Measurements from ENCODE around the gene FLYWCH2.
A peak's percentile ranks its signal among the peaks of the same experiment; 100 is the strongest.

FLYWCH2 gene

GRCh38 chr16:2854700-2855309, 28.2 kb upstream of the FLYWCH2 start:
- DNase-seq: peak; percentile 20

GRCh38 chr16:2855536-2855935, 27.5 kb upstream of the FLYWCH2 start:
- DNase-seq: no peak

- DNase-seq: peak; percentile 11
Measured at GRCh38 chr16:2856061-2856670, 26.8 kb upstream of the FLYWCH2 start.

GRCh38 chr16:2856686-2857450, 26.1 kb upstream of the FLYWCH2 start:
- no peak for DNase-seq

- peak; percentile 24 for DNase-seq
Measured at GRCh38 chr16:2857451-2858244, 25.4 kb upstream of the FLYWCH2 start, which contains the start of gene PRSS22. TSS of gene PRSS22 (minus strand) at chr16:2858170. CDS start at chr16:2858104, 66 bp downstream.

DNA sequence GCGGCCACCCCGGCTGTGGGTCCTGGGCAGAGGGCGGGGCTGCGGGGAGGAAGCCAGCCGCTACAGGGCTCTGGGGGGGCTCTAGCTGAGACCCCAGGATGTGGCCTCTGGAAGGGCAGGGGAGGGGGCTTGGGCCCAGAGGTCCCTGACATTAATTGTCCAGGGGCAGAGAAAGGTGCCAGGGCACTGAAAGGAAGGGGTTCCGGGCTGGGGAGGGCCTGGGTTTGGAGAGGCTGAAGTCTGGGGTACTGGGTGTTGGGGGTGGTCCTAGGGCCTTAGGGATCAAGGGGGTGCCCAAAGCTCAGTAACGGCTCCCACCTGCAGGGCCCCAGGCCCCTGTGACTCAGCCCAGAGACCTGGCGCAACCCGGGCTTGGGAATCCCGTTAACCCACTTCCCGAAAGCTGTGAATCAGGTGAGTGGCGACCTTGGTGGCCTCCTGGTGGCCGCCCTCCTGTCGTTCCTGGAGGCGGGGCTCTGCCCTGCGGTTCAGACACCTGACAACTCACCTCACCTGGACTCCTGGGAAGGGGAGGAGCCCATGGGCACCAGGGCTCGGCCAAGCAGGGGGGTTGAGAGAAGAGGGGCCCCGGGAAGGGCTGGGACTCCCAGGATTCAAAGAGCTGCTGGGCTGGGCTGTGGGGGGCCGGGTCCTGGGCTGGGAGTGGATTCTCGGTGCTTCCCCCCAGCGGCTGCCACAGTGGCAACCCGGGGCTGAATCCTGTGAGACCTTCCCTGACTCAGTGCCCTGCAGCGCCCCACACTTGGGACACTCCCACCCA, 24.6 kb upstream of the FLYWCH2 start:
- DNase-seq: peak; percentile 6

DNA sequence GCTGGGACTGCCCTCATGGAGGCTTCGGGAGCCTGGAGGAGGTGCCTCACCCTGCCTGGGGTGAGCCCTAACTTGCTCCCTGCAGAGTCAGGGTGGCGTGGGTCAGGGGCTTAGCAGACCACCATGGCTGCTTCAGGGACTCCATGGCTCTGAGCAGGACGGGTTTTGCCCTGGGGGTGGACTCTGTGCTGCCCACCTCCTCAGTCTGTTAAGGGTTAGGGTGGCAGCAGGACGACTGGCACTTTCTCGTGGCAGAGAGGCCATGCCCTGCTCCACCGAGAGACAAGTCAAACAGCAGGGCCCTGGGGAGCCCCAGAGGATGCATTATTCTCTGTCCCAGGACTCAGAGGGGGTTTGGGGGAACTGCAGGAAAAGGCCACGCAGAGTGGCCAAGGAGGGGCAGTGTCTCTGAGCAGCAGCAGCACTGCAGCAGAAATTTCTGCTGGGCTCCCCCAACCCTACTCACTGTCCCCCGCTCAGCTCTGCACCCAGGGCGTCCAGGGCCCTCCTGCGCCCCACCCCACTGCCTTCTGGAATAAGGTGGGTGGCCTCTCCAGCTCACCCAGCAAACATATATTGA, 23.2 kb upstream of the FLYWCH2 start:
- DNase-seq: no peak

- DNase-seq: no peak
Measured at GRCh38 chr16:2860826-2861567, 22.0 kb upstream of the FLYWCH2 start.

GRCh38 chr16:2865651-2866050, 17.4 kb upstream of the FLYWCH2 start:
- no peak for DNase-seq

DNA sequence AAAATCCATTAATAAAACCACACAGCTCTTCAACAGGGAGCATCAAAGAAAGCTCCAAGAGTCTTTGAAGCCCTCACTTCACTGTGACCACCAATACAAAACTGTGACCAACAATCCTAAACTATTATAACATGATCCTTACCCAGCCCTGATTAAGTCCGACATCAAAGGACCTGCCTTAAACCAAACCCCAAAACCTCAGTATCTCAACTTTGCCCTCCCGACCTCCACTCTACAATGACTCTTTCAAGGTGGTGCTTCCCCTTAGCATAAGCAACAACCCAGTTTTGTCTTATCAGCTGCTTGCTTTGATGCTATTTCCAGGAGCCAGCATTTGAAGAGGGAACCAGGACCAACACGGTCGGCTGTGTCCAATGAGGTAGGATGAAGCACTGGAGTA, 16.6 kb upstream of the FLYWCH2 start:
- no peak for DNase-seq

DNA sequence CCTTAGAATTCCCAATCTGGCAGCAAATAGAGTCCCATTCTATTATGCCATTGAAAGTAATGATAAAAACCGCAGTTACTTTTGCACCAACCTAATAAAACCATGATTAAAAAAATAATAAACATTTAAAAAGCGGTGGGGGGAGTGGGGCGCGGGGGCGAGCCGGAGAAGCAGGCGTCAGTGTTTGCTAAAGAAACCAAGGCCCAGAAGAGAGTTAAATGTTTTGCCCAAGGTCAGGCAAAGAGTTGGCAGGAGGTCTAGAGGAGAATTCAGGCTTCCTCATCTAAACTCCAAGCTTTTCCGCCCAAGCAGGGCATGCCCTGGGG, 15.4 kb upstream of the FLYWCH2 start:
- no peak for DNase-seq

- peak; percentile 95 for DNase-seq
Measured at GRCh38 chr16:2867987-2868789, 14.8 kb upstream of the FLYWCH2 start.

GRCh38 chr16:2871926-2872325, 11.1 kb upstream of the FLYWCH2 start:
- DNase-seq: no peak

DNA sequence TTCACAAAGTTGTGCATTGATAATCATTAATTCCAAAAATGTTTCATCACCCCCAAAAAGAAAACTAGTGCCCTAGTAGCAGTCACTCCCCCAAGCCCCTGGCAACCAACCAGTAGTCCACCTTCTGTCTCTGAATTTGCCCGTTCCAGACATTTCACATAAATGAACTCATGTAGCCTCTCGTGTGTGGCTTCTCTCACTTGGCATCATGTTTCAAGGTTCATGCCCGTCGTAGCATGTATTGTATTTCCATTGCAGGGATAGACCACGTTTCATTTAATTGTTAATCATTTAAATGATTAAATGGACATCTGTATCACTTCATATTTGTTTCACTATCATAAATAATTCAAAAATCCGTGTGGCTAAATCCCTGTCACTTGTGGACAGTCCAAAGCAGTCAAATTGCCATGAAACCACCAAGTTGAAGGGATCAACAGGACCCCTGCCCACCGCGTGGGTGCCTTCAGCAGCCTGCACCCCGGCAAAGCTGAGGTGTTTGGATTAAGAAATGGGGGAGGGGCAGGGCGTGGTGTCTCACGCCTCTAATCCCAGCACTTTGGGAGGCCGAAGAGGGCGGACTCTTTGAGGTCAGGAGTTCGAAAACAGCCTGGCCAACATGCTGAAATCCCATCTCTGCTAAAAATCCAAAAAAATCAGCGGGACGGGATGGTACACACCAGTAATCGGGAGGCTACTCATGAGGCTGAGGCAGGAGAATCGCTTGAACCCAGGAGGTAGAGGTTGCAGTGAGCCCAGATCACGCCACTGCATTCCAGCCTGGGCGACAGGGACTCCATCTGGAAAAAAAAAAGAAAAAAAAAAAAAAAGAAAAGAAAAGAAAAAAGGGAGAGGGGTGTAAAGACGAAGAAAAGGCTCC, 8.7 kb upstream of the FLYWCH2 start:
- DNase-seq: no peak

- DNase-seq: peak; percentile 77
Measured at GRCh38 chr16:2874912-2875362, 8.1 kb upstream of the FLYWCH2 start.

DNA sequence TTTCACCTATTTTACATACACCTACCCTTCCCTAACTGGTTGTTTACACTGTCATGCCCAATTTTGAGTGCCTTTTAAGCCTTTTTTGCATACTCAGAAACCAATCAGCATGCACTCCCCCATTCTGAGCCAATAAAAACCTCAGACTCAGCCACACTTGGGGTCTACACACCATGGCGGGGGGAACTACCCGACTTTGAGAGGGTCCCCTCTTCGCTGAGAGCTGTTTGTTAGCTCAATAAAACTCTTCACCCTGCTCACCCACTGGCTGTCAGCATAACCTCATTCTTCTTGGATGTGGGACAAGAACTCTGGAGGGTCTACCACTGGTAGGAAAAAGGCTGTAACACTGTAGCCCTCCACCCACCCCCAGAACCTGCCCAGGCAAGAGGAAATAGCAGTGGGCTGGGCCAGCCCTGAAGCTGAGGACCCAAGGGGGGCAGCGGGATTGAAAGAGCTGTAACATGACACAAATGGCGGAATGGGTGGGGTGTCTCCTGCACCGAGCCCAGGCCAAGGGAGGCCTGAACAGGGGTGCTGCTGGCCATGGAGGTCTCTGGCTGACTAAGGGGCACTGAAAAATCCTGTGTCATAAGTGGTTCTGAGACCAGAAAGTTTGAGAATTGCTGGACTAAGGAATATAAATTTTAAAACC, 3.0 kb upstream of the FLYWCH2 start:
- no peak for DNase-seq

DNA sequence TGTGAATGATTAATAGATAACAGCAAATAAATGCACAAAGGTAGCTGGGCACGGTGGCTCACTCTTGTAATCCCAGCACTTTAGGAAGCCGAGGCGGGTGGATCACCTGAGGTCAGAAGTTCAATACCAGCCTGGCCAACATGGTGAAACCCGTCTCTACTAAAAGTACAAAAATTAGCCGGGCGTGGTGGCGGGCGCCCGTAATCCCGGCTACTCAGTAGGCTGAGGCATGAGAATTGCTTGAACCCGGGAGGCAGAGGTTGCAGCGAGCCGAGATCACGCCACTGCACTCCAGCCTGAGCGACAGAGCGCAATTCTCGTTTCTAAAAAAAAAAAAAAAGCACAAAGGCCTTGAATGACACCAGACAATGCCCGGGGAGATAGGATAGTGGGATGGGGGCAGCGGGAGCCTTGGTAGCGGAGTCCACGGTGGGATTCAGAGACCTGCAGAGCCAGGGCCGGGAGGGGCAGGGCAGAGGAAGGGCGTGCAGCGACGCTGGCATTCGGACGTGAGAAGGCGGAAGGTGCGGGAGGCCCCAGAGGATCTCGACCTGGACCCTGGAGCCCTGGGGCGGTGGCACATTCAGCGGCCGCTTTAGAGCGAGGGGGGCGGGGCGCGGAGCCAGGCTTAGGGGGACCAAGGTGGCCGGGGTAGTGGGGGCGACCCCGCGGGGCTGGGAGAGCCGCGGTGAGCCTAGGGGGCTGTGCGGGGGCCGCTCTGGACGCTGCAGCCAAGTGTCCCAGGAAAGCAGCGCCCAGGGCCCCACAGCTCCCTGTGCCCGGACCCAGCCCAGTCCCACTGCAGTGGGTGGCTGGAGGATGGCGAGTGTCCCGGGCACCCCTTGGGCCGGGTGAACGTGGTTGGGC, 999 bp upstream of the FLYWCH2 start:
- DNase-seq: peak; percentile 47

GRCh38 chr16:2883458-2883908, 468 bp downstream of the FLYWCH2 start:
- DNase-seq: no peak
